A549 (cell line): Measurements from ENCODE around the gene TNNI3K. TPM values are rescaled to one million over a fixed set of nuclear protein-coding genes. Genes with fewer than 3 reads are reported as not detected.

Source experiments
- ATAC-seq, 2 experiments: fragments of 200-7000 bp in 1 of 2; fragments of >200 bp in 1 of 2; cut with Nextera tagmentation in 1 of 2; cut with Tn5 transposase in 1 of 2; 3 replicates each; pipeline versions ENCODE4 v1.8.0 to v1.9.1; 2018 to 2020; ENCODE audit warnings: mild to moderate bottlenecking in 1 of 2, moderate library complexity in 1 of 2
- CTCF ChIA-PET: fragments of 300-600 bp; sonication (Branson Sonifier 250); formaldehyde crosslinking; extraction: SDS; loops from one replicate; lab custom pipeline; 2021; ENCODE audit warnings: antibody characterized with exemption, inconsistent platforms; lab: Yijun Ruan, JAX
- POLR2A ChIA-PET: fragments of 350-600 bp; formaldehyde crosslinking; extraction: SDS; loops from one replicate; lab custom pipeline; 2021; ENCODE audit warnings: antibody characterized with exemption, inconsistent platforms; lab: Yijun Ruan, JAX
- DNase-seq, 2 experiments: peaks; one replicate each; pipeline versions ENCODE4 v3.0.0 to v3.0.0-alpha.2; 2011 to 2016; ENCODE audit warnings: low read depth in 1 of 2, low spot score in 1 of 2
- FAIRE-seq: peaks from 2 replicates; lab custom pipeline; 2011; peaks lifted over from hg19 to GRCh38; lab: Jason Lieb, UNC
- H3K27ac ChIP-seq, 2 experiments: fragments of >200 bp; sonication (Bioruptor Twin); formaldehyde crosslinking; 3 replicates each; pipeline ENCODE4 v1.5.1; 2016 to 2017
- H3K4me1 ChIP-seq: fragments of >200 bp; sonication (Bioruptor Twin); formaldehyde crosslinking; 3 replicates; pipeline ENCODE4 v1.6.1; 2016
- H3K4me2 ChIP-seq: fragments of >200 bp; sonication (Bioruptor Twin); formaldehyde crosslinking; 3 replicates; pipeline ENCODE4 v1.6.1; 2016
- H3K4me3 ChIP-seq: fragments of >200 bp; sonication (Bioruptor Twin); formaldehyde crosslinking; 3 replicates; pipeline ENCODE4 v1.5.1; 2016
- H3K9me3 ChIP-seq: fragments of >200 bp; sonication (Bioruptor Twin); formaldehyde crosslinking; 3 replicates; pipeline ENCODE4 v1.6.1; 2016
- CBX8 ChIP-seq: fragments of 200-600 bp; sonication (generic); IDR thresholded peaks from 2 replicates; pipeline ENCODE4 v1.6.1; 2016
- EHF ChIP-seq: fragments of 250-450 bp; sonication (Bioruptor Pico); IDR thresholded peaks from 2 replicates; pipeline ENCODE4 v1.5.0; 2020; ENCODE audit warnings: mild to moderate bottlenecking
- ELK1 ChIP-seq: fragments of 150-350 bp; IDR thresholded peaks from 2 replicates; pipeline ENCODE4 v1.6.1; 2014; ENCODE audit warnings: low read depth, mild to moderate bottlenecking, low read length
- HOXA7 ChIP-seq: fragments of 250-450 bp; sonication (Bioruptor Pico); IDR thresholded peaks from 2 replicates; pipeline ENCODE4 v1.5.0; 2020; ENCODE audit warnings: mild to moderate bottlenecking, moderate library complexity
- HOXB13 ChIP-seq: fragments of 250-450 bp; sonication (Bioruptor Pico); IDR thresholded peaks from 2 replicates; pipeline ENCODE4 v1.5.0; 2020; ENCODE audit warnings: low read depth, mild to moderate bottlenecking, moderate library complexity
- KDM5A ChIP-seq: fragments of 200-600 bp; sonication (generic); IDR thresholded peaks from 2 replicates; pipeline ENCODE4 v1.6.1; 2016; ENCODE audit warnings: antibody characterized with exemption, mild to moderate bottlenecking
- NFE2L2 ChIP-seq: fragments of 150-350 bp; conservative IDR thresholded peaks from 2 replicates; pipeline ENCODE4 v1.6.1; 2014; ENCODE audit warnings: low read length
- PBX3 ChIP-seq: IDR thresholded peaks from 2 replicates; pipeline ENCODE4 v1.6.1; 2012
- PHF8 ChIP-seq: fragments of 200-600 bp; sonication (generic); IDR thresholded peaks from 2 replicates; pipeline ENCODE4 v1.6.1; 2016; ENCODE audit warnings: low read depth, mild to moderate bottlenecking, antibody characterized with exemption, moderate library complexity, borderline replicate concordance
- RNF2 ChIP-seq: fragments of 200-600 bp; sonication (generic); IDR thresholded peaks from 2 replicates; pipeline ENCODE4 v1.6.1; 2016; ENCODE audit warnings: low read depth, mild to moderate bottlenecking, antibody characterized with exemption, moderate library complexity, borderline replicate concordance
- TP53 ChIP-seq: fragments of 250-450 bp; sonication (Bioruptor Pico); IDR thresholded peaks from 2 replicates; pipeline ENCODE4 v1.5.0; 2021; ENCODE audit warnings: mild to moderate bottlenecking, moderate library complexity
- ZC3H11A ChIP-seq: fragments of 450-650 bp; IDR thresholded peaks from 2 replicates; pipeline ENCODE4 v1.6.1; 2014; ENCODE audit warnings: antibody characterized with exemption, mild to moderate bottlenecking
- ZFP36 ChIP-seq: fragments of 450-650 bp; IDR thresholded peaks from 2 replicates; pipeline ENCODE4 v1.6.1; 2014; ENCODE audit warnings: borderline replicate concordance; ENCODE audit not compliant: partially characterized antibody
- ZNF302 ChIP-seq: fragments of 250-450 bp; sonication (Bioruptor Pico); IDR thresholded peaks from 2 replicates; pipeline ENCODE4 v1.9.0; 2021; ENCODE audit warnings: inconsistent platforms, mild to moderate bottlenecking, moderate library complexity
- ZSCAN20 ChIP-seq: fragments of 250-450 bp; sonication (Bioruptor Pico); IDR thresholded peaks from 2 replicates; pipeline ENCODE4 v1.8.0; 2022; ENCODE audit warnings: mild to moderate bottlenecking, moderate library complexity
- WGBS: methylation state at CpG from one replicate; pipeline ENCODE4 v1.1.6; 2017; ENCODE audit errors: missing lambda C conversion rate; 5-methylcytosine and 5-hydroxymethylcytosine counted together
- polyA plus RNA-seq, 4 experiments: library from polyadenylated mRNA; depleted of rRNA in 3 of 4; stranded (reverse); fragments of >200 nt; fragmentation: RNase III in 1 of 4; extraction: RNeasy Plus Mini Kit Qiagen cat#74134 plus additional on column Dnase treatment in 1 of 4; gene quantifications; 2 replicates in 3 of 4; 3 replicates in 1 of 4; pipeline ENCODE4 v1.2.3, GENCODE V29; 2011 to 2017
- TF ChIP-seq, protein P1 (sequence below): fragments of 450-650 bp; IDR thresholded peaks from 2 replicates; pipeline ENCODE4 v1.6.1; 2014; ENCODE audit warnings: antibody characterized with exemption
- TF ChIP-seq, protein P2 (sequence below): fragments of >200 bp; sonication (Bioruptor Twin); formaldehyde crosslinking; IDR thresholded peaks from 3 replicates; pipeline ENCODE4 v1.5.1; 2016

TNNI3K gene
- polyA plus RNA-seq, 2 of the 4 experiments (the other 2 are of a cell fraction): 0.67 TPM; not detected in 1

DNA sequence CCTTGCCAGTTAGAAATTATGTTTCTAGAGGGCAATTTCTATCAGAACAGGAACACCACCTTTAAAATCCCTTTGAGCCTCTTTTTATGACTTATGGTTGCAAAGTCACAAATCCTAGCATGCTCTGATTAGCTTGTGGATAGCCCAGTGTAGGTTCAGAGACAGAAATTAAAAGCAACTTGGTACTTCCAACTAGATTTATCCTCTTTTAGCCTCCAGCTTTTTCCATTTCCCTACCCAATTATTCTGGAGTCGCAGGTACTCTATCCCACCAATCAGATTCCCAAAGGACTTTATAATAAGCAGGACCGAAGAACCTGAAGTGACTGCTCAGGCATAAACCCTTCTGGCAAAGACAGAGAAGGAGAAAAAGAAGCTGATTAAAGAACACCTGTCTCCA lies 310.6 kb downstream of the TNNI3K start:
- POLR2A ChIA-PET: no interaction called here
- Histone ChIP-seq H3K9me3 (no peaks in the 10 kb centered on the region), H3K4me1 (no peaks in the 10 kb centered on the region), H3K4me2 (no peak overlapping the region), H3K4me3 (no peak overlapping the region), H3K27ac (no peak overlapping the region)
- DNase-seq (no peak), FAIRE-seq (no peak), ATAC-seq (no peak)
- 8% methylated on average over 2 of the region's 2 CpGs for WGBS
- CTCF ChIA-PET: interaction anchor here (1.6 kb wide), 1 partner anchor 10 kb away, joined by 3 read pairs; no protein-coding TSS in a partner anchor
- TF ChIP-seq, protein P1, sequence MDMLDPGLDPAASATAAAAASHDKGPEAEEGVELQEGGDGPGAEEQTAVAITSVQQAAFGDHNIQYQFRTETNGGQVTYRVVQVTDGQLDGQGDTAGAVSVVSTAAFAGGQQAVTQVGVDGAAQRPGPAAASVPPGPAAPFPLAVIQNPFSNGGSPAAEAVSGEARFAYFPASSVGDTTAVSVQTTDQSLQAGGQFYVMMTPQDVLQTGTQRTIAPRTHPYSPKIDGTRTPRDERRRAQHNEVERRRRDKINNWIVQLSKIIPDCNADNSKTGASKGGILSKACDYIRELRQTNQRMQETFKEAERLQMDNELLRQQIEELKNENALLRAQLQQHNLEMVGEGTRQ: no peak
- TF ChIP-seq HOXB13 (CRISPR knock-in tag): no peak
- no peak for TF ChIP-seq TP53
- no peak for TF ChIP-seq ZNF302 (CRISPR knock-in tag)
- no peak for TF ChIP-seq PHF8

- TF ChIP-seq KDM5A (no peak), ZSCAN20 (no peak), CBX8 (no peak), HOXA7 (no peak), NFE2L2 (no peak), RNF2 (no peak), ZFP36 (no peak), EHF (CRISPR knock-in tag) (no peak), ELK1 (no peak)
- TF ChIP-seq, protein P2, sequence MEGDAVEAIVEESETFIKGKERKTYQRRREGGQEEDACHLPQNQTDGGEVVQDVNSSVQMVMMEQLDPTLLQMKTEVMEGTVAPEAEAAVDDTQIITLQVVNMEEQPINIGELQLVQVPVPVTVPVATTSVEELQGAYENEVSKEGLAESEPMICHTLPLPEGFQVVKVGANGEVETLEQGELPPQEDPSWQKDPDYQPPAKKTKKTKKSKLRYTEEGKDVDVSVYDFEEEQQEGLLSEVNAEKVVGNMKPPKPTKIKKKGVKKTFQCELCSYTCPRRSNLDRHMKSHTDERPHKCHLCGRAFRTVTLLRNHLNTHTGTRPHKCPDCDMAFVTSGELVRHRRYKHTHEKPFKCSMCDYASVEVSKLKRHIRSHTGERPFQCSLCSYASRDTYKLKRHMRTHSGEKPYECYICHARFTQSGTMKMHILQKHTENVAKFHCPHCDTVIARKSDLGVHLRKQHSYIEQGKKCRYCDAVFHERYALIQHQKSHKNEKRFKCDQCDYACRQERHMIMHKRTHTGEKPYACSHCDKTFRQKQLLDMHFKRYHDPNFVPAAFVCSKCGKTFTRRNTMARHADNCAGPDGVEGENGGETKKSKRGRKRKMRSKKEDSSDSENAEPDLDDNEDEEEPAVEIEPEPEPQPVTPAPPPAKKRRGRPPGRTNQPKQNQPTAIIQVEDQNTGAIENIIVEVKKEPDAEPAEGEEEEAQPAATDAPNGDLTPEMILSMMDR: no peak
- TF ChIP-seq, all 56 proteins: peak for 0
- ChIA-PET POLR2A (no interaction called here), CTCF (interaction anchor here (0.6 kb wide), 1 partner anchor 76 kb away, joined by 4 read pairs; no protein-coding TSS in a partner anchor)
- WGBS: 19% methylated on average over 4 of the region's 4 CpGs
- no peak for DNase-seq
- no peak for FAIRE-seq
- no peaks in the 10 kb centered on the region for H3K9me3 ChIP-seq
- H3K4me3 ChIP-seq: no peak overlapping the region
- ATAC-seq: no peak
- no peak overlapping the region for H3K27ac ChIP-seq
- no peaks in the 10 kb centered on the region for H3K4me1 ChIP-seq
- no peak overlapping the region for H3K4me2 ChIP-seq
Observed at GRCh38 chr1:74548961-74549750, 314.0 kb downstream of the TNNI3K start.

DNA sequence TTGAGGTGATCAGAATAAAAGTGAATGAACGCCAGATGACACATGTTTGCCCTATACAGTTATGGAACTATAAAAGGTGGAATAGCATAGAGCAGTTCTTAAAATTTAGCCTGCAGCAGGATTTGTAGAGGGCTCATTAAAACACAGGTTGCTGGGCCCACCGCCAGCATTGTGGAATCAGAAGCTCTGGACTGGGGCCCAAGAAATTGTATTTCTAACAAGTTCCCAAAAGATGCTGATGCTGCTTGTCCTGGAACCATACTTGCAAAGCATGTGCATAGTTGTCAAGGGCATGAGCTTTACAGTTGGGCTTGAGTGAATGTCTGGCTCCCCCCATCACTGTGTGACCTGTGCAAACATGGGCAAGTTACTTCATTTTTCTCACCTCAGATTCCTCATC lies 314.7 kb downstream of the TNNI3K start:
- no peak for FAIRE-seq
- no peak overlapping the region for H3K4me3 ChIP-seq
- TF ChIP-seq ZC3H11A (no peak), PBX3 (no peak)
- TF ChIP-seq, all 56 proteins: peak for 0
- Histone ChIP-seq H3K9me3 (no peaks in the 10 kb centered on the region), H3K4me1 (no peaks in the 10 kb centered on the region), H3K27ac (no peak overlapping the region), H3K4me2 (no peak overlapping the region)
- DNase-seq: no peak
- WGBS: 16% methylated on average over 2 of the region's 2 CpGs
- ChIA-PET CTCF (no interaction called here), POLR2A (no interaction called here)
- no peak for ATAC-seq
